Nephron progenitor cell (in vitro differentiated cells): ENCODE measurements around the gene MYLK.

Source experiments
- DNase-seq: peaks from one replicate; pipeline ENCODE4 v3.0.0; 2021
- H3K27ac Mint-ChIP-seq: 2 replicates; pipeline ENCODE4 v1.8.0; 2021; ENCODE audit warnings: mild to moderate bottlenecking, moderate library complexity, mixed read lengths
- H3K27me3 Mint-ChIP-seq: 2 replicates; pipeline ENCODE4 v1.8.0; 2021; ENCODE audit warnings: mild to moderate bottlenecking, low read depth, mixed read lengths; ENCODE audit not compliant: poor library complexity
- H3K36me3 Mint-ChIP-seq: 2 replicates; pipeline ENCODE4 v1.8.0; 2021; ENCODE audit warnings: low read depth, mixed read lengths
- H3K4me1 Mint-ChIP-seq: 2 replicates; pipeline ENCODE4 v1.8.0; 2021; ENCODE audit warnings: mixed read lengths
- H3K4me3 Mint-ChIP-seq: 2 replicates; pipeline ENCODE4 v1.8.0; 2021; ENCODE audit warnings: mild to moderate bottlenecking, moderate library complexity, mixed read lengths
- H3K9me3 Mint-ChIP-seq: 2 replicates; pipeline ENCODE4 v1.8.0; 2021; ENCODE audit warnings: mild to moderate bottlenecking, moderate library complexity, mixed read lengths
- TF ChIP-seq, protein P1 (sequence below): fragments of 200-600 bp; sonication (generic); IDR thresholded peaks from 2 replicates; pipeline ENCODE4 v1.5.0; 2021; ENCODE audit warnings: antibody characterized with exemption

MYLK gene, protein sequence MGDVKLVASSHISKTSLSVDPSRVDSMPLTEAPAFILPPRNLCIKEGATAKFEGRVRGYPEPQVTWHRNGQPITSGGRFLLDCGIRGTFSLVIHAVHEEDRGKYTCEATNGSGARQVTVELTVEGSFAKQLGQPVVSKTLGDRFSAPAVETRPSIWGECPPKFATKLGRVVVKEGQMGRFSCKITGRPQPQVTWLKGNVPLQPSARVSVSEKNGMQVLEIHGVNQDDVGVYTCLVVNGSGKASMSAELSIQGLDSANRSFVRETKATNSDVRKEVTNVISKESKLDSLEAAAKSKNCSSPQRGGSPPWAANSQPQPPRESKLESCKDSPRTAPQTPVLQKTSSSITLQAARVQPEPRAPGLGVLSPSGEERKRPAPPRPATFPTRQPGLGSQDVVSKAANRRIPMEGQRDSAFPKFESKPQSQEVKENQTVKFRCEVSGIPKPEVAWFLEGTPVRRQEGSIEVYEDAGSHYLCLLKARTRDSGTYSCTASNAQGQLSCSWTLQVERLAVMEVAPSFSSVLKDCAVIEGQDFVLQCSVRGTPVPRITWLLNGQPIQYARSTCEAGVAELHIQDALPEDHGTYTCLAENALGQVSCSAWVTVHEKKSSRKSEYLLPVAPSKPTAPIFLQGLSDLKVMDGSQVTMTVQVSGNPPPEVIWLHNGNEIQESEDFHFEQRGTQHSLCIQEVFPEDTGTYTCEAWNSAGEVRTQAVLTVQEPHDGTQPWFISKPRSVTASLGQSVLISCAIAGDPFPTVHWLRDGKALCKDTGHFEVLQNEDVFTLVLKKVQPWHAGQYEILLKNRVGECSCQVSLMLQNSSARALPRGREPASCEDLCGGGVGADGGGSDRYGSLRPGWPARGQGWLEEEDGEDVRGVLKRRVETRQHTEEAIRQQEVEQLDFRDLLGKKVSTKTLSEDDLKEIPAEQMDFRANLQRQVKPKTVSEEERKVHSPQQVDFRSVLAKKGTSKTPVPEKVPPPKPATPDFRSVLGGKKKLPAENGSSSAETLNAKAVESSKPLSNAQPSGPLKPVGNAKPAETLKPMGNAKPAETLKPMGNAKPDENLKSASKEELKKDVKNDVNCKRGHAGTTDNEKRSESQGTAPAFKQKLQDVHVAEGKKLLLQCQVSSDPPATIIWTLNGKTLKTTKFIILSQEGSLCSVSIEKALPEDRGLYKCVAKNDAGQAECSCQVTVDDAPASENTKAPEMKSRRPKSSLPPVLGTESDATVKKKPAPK (N-terminal part only)

DNA sequence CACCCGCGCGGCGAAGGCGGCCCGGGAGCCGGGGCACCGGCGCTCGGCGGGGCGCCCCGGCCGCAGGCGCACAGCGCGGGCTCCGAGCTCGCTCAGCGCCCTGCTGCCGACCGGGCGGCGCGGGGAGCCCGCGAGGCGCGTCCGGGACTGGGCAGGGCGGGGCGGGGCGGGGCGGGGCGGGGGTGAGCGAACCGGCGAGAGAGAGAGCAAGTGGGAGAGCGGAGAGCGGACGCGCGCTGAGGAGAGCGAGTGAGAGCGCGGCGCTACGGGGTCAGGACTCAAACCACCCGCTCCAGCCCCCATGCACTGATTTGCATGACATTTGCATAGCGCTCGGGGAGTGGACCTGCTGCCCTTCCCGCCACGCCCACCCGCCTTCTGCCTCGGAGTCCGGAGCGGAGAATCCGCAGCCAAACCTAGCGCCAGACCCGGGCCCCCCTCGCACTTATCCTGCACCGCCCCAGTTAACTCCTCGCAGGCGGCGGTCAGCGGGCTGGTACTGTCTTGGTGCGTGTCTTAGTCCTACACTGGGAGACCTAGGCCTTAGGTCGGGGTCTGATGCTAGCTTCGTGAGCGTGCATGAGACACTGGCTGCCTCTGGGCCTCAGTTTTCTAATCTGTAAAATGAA lies at the start of gene MYLK:
Gene MYLK, minus strand, starts transcription at position 130 of the 629 bp plus-strand sequence. CDS start 90,491 bp downstream, outside the sequence.
- Mint-ChIP-seq H3K4me1 (peaks cover 15% of the 10 kb centered on the region), H3K36me3 (no peaks in the 10 kb centered on the region), H3K4me3 (peak within 1 kb of the TSS; percentile 82), H3K27ac (no peak within 1 kb of the TSS), H3K27me3 (peaks cover 33% of the 10 kb centered on the region), H3K9me3 (peaks cover 19% of the 10 kb centered on the region)
- peak; percentile 99 for DNase-seq
- TF ChIP-seq, protein P1, sequence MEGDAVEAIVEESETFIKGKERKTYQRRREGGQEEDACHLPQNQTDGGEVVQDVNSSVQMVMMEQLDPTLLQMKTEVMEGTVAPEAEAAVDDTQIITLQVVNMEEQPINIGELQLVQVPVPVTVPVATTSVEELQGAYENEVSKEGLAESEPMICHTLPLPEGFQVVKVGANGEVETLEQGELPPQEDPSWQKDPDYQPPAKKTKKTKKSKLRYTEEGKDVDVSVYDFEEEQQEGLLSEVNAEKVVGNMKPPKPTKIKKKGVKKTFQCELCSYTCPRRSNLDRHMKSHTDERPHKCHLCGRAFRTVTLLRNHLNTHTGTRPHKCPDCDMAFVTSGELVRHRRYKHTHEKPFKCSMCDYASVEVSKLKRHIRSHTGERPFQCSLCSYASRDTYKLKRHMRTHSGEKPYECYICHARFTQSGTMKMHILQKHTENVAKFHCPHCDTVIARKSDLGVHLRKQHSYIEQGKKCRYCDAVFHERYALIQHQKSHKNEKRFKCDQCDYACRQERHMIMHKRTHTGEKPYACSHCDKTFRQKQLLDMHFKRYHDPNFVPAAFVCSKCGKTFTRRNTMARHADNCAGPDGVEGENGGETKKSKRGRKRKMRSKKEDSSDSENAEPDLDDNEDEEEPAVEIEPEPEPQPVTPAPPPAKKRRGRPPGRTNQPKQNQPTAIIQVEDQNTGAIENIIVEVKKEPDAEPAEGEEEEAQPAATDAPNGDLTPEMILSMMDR: no peak

DNA sequence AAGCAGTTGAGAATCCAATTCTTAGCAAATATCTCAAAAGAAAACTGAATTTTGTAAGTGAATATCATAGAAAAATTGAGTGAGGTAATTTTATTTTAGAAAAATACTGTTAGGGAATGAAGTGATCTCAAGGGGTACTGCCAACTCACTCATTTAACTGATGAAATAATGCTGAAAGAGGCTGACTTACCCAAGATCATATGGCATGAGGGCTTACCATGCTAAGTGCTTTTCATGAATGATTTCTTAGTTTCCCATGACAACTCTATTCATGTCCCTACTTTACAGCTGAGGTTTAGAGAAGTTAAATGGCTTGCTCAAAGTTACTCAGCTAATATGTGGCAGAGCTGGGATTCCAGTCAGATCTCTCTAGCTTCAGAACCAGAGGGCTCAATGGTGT lies 46.3 kb upstream of the MYLK start:
- H3K9me3 Mint-ChIP-seq: no peaks in the 10 kb centered on the region
- no peak for DNase-seq
- TF ChIP-seq, protein P1: no peak
- no peak overlapping the region for H3K4me3 Mint-ChIP-seq
- H3K36me3 Mint-ChIP-seq: peaks cover 85% of the 10 kb centered on the region
- H3K27me3 Mint-ChIP-seq: peaks cover 1% of the 10 kb centered on the region
- no peaks in the 10 kb centered on the region for H3K4me1 Mint-ChIP-seq
- no peak overlapping the region for H3K27ac Mint-ChIP-seq

DNA sequence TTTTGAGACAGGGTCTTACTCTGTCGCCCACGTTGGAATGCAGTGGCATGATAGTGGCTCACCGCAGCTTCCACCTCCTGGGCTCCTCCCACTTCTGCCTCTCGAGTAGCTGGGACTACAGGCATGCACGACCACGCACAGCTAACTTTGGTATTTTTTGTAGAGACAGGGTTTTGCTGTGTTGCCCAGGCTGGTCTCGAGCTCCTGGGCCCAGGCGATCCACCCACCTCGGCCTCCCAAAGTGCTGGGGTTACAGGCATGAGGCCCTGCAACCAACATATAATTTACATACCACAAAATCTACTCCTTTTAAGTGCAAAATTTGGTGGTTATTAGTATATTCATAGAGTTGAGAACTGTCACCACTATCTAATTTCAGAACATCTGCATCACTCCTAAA lies 45.2 kb upstream of the MYLK start:
- no peak for DNase-seq
- Mint-ChIP-seq H3K36me3 (peaks cover 89% of the 10 kb centered on the region), H3K4me3 (no peak overlapping the region), H3K9me3 (peaks cover 1% of the 10 kb centered on the region), H3K27ac (no peak overlapping the region), H3K4me1 (no peaks in the 10 kb centered on the region), H3K27me3 (peaks cover 3% of the 10 kb centered on the region)
- TF ChIP-seq, protein P1: no peak

DNA sequence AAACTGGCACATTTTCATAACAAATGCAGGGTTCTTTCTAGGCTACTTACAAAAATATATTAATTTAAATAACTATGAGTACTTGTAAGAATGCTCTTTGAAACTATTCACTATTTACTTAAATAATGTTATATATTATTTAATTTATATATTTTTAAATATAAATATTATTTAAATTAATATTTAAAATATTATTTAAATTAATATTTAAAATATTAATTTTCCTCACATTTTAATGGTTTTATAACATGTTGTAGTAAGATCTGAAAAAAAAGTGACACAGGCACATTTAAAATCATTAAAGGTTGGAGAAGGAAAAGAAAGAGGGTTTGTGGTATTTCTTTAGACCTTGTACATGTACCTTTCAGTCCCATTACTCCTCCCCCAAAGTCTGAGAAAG lies 42.3 kb upstream of the MYLK start:
- Mint-ChIP-seq H3K27ac (no peak overlapping the region), H3K36me3 (peaks cover 91% of the 10 kb centered on the region), H3K27me3 (peaks cover 3% of the 10 kb centered on the region), H3K9me3 (peaks cover 30% of the 10 kb centered on the region), H3K4me1 (no peaks in the 10 kb centered on the region), H3K4me3 (no peak overlapping the region)
- DNase-seq: no peak
- TF ChIP-seq, protein P1: no peak

DNA sequence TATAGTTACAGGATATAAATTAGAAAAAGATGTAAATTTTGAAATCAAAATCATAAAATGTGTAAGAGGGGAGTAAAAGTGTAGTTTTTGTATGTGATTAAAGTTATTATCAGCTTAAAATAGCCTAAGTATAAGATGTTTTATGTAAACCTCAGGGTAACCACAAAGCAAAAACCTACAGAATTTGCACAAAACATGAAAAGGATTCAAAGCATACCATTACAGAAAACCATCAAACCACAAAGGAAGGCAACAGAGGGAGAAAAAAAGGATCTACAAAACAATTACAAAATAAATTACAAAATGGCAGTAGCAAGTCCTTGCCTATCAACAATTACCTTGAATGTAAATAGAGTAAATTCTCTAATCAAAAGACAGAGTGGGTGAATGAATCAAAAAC lies 36.7 kb upstream of the MYLK start:
- Mint-ChIP-seq H3K9me3 (peaks cover 50% of the 10 kb centered on the region), H3K27ac (no peak overlapping the region), H3K27me3 (peaks cover 11% of the 10 kb centered on the region), H3K36me3 (peaks cover 94% of the 10 kb centered on the region), H3K4me3 (no peak overlapping the region), H3K4me1 (no peaks in the 10 kb centered on the region)
- TF ChIP-seq, protein P1: no peak
- no peak for DNase-seq
